ENCODE data around the gene GPS2. TPM values are rescaled to one million over a fixed set of nuclear protein-coding genes. Genes with fewer than 3 reads are reported as not detected.

The GPS2 gene
- total and polyA plus RNA-seq, 10 of the 15 experiments (the other 5 are each of a cell fraction or from before 2014, with no cell fraction given), result 10.2 to 96.4 (median 42.5) TPM

DNA sequence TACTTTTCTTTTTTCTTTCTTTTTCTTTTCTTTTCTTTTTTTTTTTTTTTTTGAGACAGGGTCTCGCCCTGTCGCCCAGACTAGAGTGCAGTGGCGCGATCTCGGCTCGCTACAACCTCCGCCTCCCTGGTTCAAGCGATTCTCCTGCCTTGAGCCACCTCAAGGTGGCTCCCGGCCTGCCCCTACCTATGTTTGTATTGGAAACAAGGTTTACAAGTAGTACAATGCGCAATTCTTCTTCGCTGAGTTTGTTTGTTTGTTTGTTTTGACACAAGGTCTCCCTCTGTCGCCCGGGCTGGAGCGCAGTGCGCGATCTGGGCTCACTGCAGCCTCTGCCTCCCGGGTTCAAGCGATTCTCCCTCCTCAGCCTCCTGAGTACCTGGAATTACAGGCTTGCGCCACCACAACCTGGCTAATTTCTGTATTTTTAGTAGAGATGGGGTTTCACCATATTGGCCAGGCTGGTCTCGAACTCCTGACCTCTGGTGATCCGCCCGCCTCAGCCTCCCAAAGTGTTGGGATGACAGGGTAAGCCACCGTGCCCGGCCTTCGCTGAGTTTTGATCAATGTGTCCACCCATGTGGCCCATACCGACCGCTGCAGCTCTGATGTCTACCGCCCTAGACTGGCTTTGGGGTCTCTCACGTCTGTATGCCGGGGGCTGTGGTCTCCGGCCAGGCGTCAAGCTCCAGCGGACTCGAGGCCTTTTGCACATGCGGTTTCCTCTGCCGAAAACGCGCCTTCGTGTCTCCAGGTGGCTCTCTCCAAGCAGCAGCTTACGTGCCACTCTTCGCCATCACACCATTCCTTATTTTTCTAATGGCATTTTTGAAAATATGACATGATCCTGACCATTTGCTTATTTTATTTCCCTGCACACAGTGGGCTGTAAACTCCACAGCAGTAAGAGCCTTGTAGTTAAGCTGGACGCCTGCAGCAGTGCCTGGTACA lies 19.7 kb downstream of the GPS2 start:
- intact Hi-C loops (cut with micrococcal nuclease; ENCODE audit: unreplicated experiment) (loop anchor here (1.0 to 5.0 kb wide), 3 partner anchors 15 to 251 kb away; partner anchors contain the start of gene SLC16A11), in situ Hi-C loops (cut with MboI) (loop anchor here (5.0 kb wide), 1 partner anchor 253 kb away; the partner anchor contains the start of gene SLC16A11)
- no peak for DNase-seq (ENCODE audit: low read depth, low spot score)
- peak; percentile 23; the same call in 1 of the 3 replicates for ATAC-seq
- Histone ChIP-seq H4K20me1 (ENCODE audit: control insufficient read depth, insufficient read depth) (no peaks in the 10 kb centered on the region), H3K36me3 (ENCODE audit: control insufficient read depth in 2 of 2, insufficient read depth in 2 of 2, low read length in 1 of 2) (no peaks in the 10 kb centered on the region), H3K4me3 (peak overlapping the region; percentile 11; the same call in 1 of the 2 replicates), H3K27me3 (replicated peaks in 1 of 2; ENCODE audit: control insufficient read depth in 2 of 2, insufficient read depth in 2 of 2, low read length in 1 of 2) (peaks cover 3 to 5% of the 10 kb centered on the region in 2 experiments), H3K79me2 (ENCODE audit: control insufficient read depth, insufficient read depth, low read length) (no peaks in the 10 kb centered on the region), H3K9ac (ENCODE audit: control insufficient read depth, insufficient read depth, low read length) (no peak overlapping the region), H3K27ac (ENCODE audit: control insufficient read depth, insufficient read depth) (no peak overlapping the region), H2AFZ (ENCODE audit: control insufficient read depth, low read depth, low read length) (no peak overlapping the region), H3K4me2 (ENCODE audit: control insufficient read depth, insufficient read depth) (peak overlapping the region; percentile 94), H3K9me3 (replicated peaks; ENCODE audit: control insufficient read depth, insufficient read depth, low read length) (no peaks in the 10 kb centered on the region), H3K4me1 (ENCODE audit: control insufficient read depth, insufficient read depth, low read length) (peaks cover 3% of the 10 kb centered on the region)
- no peak for FAIRE-seq
- TF ChIP-seq KDM1A (IDR thresholded peaks at IDR 0.05; ENCODE audit: borderline replicate concordance) (no peak), MYB (IDR thresholded peaks at IDR 0.05; ENCODE audit: borderline replicate concordance, low read depth, low read length) (no peak), SUZ12 (IDR thresholded peaks at IDR 0.05; ENCODE audit: unreplicated experiment) (no peak), FOXK2 (IDR thresholded peaks at IDR 0.05) (no peak), SREBF1 (IDR thresholded peaks at IDR 0.05; ENCODE audit: low read length) (no peak), RFX5 (IDR thresholded peaks at IDR 0.05; ENCODE audit: low read depth, low read length) (no peak), ATF7 (IDR thresholded peaks at IDR 0.05; ENCODE audit: low read depth) (no peak), IRF3 (IDR thresholded peaks at IDR 0.05) (no peak), HDAC6 (IDR thresholded peaks at IDR 0.05; ENCODE audit: unreplicated experiment) (no peak)
- TF ChIP-seq, protein P1, sequence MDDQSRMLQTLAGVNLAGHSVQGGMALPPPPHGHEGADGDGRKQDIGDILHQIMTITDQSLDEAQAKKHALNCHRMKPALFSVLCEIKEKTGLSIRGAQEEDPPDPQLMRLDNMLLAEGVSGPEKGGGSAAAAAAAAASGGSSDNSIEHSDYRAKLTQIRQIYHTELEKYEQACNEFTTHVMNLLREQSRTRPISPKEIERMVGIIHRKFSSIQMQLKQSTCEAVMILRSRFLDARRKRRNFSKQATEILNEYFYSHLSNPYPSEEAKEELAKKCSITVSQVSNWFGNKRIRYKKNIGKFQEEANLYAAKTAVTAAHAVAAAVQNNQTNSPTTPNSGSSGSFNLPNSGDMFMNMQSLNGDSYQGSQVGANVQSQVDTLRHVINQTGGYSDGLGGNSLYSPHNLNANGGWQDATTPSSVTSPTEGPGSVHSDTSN (IDR thresholded peaks at IDR 0.05; ENCODE audit: insufficient replicate concordance, low read depth, low read length), result no peak
- BruUV-seq (replicated peaks), result no TSS peak
- SMC1A ChIA-PET (ENCODE audit: uncharacterized antibody, unreplicated experiment), result interaction anchor here (1.8 to 2.4 kb wide), 6 partner anchors 9 to 250 kb away, joined by 6 to 19 read pairs (median 12); partner anchors contain the start of gene SLC2A4
- CTCF ChIA-PET, result interaction anchor here (0.8 to 5.7 kb wide), 21 partner anchors 12 to 319 kb away, joined by 3 to 102 read pairs (median 4); partner anchors contain the start of genes ACADVL, ACAP1, DLG4 and DVL2
- RAD21 ChIA-PET (ENCODE audit: unreplicated experiment), result interaction anchor here (0.8 to 2.1 kb wide), 10 partner anchors 10 to 251 kb away, joined by 3 to 44 read pairs (median 6); partner anchors contain the start of genes ACADVL, DLG4, GABARAP and NEURL4
- 61% methylated on average over 40 of the region's 42 CpGs for WGBS (ENCODE audit: insufficient coverage, insufficient replicate concordance, low lambda C conversion rate, missing lambda C conversion rate)
- POLR2A ChIA-PET, result interaction anchor here (0.9 to 1.7 kb wide), 4 partner anchors 13 to 41 kb away, joined by 3 to 4 read pairs (median 3); partner anchors contain the start of genes ACAP1 and SLC2A4

Data from GM12878 (cell line).